Measurements from ENCODE around the gene B3GALT5.

Gene B3GALT5

DNA sequence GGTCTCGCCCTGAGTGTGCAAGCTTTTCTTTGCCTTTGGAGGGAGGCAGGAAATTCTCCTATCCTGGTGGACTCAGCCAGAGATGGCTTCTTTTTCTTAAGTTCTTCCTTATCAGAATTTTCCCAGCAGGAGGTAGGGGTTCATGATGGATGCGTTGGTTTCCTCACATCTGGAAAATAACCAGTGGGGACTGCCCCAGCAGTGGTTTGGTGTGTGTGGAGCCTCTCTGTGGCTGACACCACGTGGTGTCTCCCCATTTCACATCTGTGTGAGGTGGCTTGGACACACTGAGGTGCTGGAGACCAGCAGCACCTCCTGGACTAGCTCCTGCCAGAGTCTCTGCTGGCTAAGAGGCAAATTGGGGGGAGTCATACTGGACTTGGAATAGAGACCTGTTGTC is 32.6 kb downstream of the B3GALT5 start:
- DNase-seq (ENCODE audit: low spot score): no peak

DNA sequence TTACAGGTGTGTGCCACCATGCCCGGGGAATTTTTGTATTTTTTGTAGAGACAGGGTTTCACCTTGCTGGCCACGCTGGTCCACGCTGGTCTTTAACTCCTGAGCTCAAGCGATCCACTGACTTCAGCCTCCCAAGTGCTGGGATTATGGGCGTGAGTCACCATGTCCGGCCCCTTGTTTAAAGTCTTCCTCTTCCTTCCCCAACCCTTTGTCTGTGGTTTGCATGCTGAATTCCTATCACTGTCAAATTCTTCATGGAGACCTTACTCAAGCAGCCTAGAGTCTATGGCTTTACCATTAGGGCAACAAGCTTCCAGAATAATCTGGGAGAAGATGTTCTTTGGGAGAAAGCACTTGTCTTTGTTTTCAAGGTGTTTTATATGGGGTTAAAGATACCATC is 34.7 kb downstream of the B3GALT5 start:
- no peak for DNase-seq (ENCODE audit: low spot score)

DNA sequence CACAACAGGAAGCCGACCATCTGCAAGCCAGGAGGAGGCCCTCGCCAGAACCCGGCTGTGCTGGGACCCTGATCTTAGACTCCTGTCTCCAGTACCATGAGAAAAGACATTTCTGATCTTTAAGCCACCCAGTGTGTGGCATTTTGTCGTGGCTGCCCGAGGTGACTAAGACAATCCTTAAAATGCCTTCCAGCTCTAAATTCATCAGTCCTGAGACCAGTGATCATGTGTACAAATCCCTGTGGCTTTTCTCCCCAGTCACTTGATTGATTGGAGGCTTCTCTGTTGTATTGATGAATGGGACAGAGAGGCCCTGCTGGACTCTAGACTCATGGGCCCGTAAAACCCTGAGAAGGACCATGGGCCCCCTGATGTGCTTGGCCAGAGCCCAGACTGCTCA is 36.1 kb downstream of the B3GALT5 start:
- no peak for DNase-seq (ENCODE audit: low spot score)

DNA sequence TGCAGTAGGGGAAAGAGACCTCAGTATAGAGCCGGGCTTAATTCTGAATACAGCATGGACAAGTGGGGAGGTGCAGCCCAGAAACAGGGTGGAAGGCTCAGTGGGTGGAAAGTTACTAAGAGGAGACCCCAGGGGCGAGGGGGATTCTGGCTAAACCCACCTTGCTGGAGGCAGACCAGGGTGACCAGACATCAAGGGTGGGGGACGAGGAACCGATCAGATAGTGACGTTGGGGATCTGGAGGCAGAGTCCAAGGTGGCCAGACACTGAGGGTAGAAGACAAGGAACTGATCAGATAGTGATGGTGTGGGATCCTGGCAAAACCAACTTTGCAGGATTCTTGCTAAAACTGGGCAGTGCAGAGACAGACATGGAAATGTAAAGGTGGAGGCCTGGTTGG is 36.8 kb downstream of the B3GALT5 start:
- no peak for DNase-seq (ENCODE audit: low spot score)

DNA sequence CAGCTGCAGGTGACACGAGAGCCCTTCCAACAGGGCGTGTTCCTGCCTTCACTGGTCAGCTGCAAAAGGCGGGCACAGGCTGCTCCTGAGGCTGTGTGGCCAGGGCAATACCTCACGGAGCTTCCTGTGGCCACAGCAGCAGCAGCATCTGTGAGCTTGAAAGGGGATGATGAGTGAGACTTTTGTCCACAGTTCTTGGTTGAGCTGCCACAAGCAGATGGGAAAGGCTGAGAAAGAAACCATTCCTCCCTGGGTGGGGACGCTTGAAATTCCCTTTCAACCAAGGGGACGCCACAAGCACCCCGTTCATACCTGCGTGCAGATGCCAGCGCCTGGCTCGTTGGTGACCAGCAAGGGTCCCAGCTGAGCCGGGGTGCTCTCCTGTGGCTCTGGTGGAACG is 37.6 kb downstream of the B3GALT5 start:
- DNase-seq (ENCODE audit: low spot score): no peak

DNA sequence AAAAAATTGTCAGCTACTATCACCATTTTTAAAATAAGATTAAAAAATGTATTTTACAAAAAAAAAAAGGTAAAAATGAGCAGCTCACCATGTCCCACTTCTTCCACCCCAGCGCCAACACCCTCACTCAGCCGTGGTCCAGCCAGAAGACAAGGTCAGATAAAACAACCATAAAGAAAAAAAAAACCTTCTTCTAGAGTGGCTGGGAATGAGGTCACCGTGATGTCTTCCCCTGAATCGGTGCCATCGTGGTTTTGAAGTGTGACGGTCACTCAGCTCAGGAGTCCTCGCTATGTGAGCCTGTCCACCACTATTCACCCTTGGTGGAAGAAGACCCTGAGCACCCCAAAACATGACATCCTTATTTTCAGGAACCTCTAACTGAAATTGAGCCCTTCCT is 38.1 kb downstream of the B3GALT5 start:
- no peak for DNase-seq (ENCODE audit: low spot score)

DNA sequence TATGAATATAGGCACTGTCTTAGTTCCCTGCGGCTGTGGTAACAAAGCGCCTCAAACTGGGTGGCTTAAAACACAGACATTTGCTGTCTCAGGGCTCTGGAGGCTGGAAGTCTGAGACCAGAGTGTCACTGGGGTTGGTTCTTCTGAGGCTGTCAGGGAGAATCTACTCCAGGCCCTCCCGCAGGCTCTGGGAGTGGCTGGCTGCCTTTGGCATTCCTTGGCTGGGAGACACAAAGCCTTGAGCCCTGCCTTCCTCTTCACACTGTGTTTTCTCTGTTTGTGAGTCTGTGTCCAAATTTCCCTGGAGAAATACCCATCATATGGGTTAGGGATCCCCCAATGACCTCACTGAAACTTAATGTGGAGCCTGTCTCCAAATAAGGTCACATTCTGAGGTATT is 38.5 kb downstream of the B3GALT5 start:
- DNase-seq (ENCODE audit: low spot score): no peak

DNA sequence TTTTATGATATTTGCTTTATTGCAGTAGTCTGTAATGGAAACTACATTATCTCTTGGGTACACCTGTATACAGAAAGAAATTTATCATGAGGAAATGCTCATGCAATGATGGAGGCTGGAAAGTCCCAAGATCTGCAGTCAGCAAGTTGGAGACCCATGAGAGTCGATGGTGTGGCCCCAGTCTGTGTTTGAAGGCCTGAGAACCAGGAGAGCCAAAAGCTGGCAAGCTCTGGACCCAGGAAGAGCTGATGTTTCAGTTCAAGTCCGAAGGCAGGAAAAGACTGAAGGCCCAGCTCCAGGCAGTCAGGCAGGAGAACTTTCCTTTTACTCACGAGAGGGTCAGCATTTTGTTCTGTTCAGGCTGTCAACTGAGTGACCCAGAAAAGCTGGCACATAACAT is 42.2 kb downstream of the B3GALT5 start:
- no peak for DNase-seq (ENCODE audit: low spot score)

DNA sequence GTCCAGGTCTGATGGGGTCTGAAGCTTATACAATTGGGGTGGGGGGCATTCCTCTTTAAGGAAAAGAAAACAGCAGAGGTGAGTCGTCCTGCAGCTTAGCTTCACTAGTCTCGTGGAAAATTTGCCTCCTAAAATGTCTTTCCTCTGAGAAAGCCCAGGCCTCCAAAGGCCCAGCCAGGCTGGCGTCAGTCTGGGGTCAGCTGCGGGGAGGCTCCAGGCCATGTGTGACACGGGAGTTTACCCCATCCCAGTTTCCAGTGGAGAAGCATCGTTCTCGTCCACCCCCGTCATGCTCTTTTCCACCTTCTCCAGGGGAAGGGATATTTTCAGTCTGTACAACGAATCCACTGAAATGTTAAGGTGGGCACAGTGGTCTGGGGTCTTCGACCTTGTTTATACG is 42.8 kb downstream of the B3GALT5 start:
- no peak for DNase-seq (ENCODE audit: low spot score)

DNA sequence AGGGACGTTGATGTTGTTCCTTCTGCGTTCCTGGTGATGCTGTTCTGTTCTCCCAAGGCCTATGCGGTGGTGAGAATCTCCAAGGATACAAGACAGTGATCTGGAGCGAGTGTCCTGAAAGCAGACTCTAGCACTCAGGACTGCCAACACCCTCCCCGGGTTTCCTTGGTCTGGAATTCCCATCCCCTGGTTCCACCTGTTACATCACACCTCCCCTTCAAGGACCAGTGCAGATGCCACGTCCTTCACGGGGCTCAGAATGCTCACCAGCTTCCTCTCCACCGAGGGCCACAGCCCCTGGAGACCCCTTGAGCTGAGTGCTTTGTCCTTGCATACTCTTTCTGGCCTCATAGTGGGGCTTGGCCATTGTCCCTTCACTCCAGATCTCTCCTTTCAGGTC is 43.5 kb downstream of the B3GALT5 start:
- no peak for DNase-seq (ENCODE audit: low spot score)

DNA sequence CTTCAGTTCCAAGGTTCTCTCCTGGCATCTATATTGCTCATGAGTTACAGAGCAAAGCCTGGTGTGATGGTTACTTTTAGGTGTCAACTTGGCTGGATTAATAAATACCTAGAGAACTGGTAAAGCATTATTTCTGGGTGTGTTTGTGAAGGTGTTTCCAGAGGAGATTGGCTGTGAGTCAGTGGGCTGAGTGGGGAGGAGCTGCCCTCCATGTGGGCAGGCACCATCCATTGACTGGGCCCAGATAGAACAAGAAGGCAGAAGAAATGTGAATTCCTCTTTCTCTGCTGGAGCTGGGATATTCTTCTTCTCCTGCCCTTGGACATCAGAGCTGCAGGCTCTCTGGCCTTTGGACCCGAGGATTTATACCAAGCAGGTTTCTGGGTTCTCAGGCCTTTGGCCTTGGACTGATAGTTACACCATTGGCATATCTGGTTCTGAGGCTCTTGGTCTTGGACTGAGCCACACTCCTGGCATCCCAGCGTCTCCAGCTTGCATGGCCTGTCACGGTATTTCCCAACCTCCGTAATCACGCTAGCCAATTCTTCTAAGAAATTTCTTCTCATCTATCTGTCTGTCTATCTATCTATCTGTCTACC is 44.5 kb downstream of the B3GALT5 start:
- DNase-seq (ENCODE audit: low spot score): no peak

DNA sequence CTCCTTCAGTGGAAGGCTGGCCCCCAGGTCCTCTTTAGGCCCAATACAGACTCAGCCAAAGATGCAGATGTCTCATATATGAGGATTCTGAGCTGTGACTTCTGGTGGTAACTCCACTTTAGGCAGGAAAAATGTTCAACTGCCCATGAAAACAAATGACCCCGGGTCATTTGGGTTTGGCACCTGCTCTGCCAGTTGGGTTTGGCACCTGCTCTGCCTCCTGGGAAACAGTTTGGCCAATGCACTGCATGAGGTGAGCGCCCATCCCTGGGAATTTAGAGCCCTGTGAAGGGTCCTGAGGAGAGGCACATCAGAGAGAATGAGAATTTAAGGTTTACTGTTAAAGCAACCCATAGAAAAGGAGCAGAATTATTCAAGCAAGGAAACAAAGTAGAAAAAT is 45.3 kb downstream of the B3GALT5 start:
- DNase-seq (ENCODE audit: low spot score): no peak

DNA sequence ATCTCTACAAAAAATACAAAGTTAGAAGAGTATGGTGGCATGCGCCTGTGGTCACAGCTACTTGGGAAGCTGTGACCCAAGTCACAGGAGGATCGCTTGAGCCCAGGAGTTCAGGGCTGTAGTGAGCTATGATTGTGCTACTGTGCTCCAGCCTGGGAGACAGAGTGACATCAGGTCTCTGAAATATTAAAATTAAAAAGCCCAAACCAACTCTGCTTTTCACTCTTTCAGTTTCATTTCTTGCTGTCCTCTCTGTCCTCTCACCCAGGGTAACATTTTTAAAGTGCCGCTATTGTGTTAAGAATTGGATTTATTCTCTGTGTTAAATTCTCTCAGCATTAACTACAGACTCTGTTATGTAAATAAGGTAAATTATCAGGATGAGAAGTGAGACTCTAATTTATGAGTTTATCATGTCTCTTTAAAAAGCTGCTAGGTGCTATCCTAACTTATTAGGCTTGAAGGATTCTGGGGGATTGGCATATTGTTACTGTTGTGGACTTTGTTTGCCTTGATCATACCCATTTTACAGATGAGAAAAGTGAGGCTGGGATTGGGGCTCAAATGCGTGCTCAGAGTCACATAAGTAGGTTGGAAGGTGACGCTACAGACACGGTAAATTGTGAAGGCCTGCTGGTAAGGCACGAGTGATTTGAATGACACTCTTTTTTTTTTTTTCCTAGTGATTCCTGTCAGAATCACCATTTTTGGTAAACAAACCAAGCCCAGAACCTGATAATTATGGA is 46.5 kb downstream of the B3GALT5 start:
- DNase-seq (ENCODE audit: low spot score): no peak

DNA sequence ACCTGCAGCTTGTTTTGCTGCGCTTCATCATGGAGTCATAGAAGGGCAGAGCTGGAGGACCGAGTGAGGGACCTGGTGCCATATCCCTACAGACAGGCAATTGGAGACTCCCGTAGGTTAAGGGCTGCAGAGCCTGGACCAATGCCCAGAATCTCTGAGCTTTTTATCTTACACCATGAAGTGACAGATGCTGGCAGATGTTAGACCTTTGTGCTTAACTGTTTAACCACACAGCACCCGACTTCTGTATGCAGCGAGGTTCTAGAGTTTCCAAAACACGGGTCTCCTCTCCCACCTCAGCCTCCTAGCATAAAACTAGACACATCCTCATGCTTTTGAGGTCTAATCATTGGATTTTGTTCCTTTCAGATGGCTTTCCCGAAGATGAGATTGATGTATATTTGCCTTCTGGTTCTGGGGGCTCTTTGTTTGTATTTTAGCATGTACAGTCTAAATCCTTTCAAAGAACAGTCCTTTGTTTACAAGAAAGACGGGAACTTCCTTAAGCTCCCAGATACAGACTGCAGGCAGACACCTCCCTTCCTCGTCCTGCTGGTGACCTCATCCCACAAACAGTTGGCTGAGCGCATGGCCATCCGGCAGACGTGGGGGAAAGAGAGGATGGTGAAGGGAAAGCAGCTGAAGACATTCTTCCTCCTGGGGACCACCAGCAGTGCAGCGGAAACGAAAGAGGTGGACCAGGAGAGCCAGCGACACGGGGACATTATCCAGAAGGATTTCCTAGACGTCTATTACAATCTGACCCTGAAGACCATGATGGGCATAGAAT is 47.6 kb downstream of the B3GALT5 start:
- no peak for DNase-seq (ENCODE audit: low spot score)

DNA sequence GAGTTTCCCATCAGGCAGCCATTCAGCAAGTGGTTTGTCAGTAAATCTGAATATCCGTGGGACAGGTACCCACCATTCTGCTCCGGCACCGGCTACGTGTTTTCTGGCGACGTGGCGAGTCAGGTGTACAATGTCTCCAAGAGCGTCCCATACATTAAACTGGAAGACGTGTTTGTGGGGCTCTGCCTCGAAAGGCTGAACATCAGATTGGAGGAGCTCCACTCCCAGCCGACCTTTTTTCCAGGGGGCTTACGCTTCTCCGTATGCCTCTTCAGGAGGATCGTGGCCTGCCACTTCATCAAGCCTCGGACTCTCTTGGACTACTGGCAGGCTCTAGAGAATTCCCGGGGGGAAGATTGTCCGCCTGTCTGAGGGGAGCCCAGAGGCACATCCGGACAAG is 48.4 kb downstream of the B3GALT5 start:
- DNase-seq (ENCODE audit: low spot score): no peak

DNA sequence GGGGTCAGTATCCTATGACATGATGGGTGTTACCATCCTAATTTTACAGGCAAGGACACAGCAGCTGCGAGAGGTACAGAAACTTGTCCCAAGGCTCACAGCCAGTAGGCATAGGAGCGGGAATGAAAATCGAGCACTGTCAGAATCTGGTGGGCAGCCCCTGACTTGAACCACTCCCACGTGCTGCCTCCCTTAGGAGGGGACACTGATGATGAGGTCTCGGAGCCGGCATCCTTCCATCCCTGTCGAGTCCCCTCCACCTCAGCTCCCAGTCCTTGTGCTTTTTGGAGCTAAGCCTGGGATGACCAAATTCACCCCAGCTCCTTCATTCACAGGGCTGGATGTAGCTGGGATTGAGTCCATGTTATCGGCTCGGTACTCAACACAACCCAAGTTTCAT is 49.0 kb downstream of the B3GALT5 start:
- DNase-seq (ENCODE audit: low spot score): no peak

DNA sequence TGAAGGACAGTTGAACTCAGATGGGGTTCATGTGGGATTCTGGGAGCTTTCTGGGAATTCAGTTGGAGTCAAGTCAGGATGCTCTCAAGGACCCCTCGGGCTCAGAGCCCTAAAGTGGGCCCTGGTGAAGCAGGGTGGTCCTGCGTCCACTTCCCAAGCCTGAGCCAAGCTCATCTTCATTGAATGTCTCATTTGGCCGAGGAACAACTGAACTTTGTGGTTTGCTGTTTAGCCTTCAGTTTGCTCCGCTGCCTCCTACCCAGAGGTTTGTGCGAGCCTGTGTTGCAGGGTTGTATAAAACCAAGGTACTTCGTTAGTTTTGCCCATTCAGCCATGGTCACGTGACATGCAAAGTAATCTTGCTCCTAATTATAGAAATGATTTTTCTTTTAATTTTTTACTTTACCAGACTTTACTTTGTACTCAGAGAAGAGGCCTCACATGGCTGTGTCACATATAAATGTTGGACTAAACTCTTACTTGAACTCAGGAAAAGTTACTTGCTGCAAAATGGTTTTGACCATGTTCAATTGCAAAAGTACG is 49.7 kb downstream of the B3GALT5 start:
- no peak for DNase-seq (ENCODE audit: low spot score)

DNA sequence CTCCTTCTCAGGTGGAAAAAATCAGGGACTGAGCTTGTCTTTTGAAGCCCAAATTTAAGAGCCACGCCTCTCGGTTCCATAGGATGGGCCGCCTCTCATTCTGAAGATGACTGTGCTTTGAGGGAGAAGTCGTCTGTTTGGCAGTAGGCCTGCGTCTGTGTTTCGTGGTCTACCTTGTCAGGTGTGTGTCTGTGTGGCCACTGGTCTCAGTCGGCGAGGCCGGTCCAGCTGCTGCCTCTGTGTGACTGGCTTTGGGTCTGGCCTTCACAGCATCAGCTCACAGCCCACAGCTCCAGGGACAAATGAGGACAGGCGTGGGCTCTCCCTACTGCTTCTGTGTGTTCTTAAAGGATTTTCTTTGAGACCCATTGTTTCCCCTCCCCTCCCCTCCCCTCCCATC is 50.3 kb downstream of the B3GALT5 start:
- no peak for DNase-seq (ENCODE audit: low spot score)

DNA sequence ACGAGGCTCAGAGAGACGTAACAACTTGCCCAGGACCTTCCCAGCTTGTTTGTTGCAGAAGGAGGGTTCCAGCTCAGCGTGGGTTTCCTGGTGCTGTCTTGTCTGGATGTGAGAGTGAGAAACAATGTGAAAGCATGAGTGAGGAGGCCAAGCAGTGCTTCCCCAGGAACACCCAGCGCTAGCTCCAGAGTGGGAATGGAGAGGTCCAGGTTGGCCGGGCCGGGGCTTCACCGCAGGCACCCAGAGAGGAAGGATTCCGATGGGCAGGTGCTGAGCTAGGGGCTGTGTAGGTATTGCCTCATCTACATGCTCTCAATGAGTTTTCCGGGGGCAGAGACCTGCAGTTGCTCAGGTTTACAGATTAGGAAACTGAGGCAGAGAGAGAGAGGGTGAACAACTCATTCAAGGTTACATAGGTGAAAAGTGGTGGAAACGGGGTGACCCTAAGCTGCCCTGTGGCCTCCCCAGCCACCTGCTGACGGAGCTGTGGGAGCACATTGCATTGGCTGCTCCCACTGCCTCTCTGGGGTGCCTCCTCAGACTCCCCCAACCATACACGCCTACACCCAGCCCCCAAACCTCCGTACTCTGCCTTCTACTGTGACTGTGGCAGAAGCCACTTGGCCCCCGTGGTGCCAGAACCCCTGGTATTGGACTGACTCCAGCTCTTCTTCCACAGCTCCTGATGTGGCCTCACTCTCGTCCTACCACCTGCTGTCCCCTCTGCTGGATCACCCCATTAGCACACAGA is 51.2 kb downstream of the B3GALT5 start:
- no peak for DNase-seq (ENCODE audit: low spot score)

DNA sequence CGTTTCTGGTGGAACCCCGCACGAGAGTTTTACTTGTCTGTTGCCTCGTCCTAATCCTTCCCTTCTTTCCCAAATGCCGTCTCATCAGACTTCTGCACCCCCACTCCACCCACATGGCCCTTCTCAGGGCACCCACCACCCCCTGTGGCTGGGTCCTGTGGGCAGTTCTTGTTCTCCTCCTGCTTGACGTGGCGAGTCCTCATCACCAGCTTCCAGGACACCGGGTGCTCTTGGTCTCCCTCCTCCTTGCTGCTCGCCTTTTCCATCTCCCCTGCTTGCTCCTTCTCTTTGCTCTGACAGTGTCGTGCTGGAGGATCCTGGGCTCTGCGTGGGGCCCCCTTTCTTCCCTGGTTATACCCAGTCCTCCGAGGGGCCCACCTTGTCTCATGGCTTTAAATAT is 51.8 kb downstream of the B3GALT5 start:
- no peak for DNase-seq (ENCODE audit: low spot score)

DNA sequence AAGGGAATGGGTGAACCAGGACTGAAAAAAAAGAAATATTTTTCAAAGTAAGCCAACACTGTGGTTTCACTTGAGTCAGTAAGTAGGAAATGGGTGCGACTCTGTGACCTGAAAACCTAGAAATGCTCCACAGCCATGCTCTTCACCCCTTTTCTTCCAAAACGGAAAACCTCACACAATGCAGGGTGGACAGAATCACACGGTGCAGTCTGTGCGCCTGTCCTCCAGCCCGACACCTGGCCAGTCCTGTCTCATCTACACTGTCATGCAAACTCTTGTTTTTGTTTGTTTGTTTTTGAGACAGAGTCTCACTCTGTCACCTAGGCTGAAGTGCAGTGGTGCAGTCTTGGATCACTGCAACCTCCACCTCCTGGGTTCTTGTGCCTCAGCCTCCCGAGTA is 53.3 kb downstream of the B3GALT5 start:
- DNase-seq (ENCODE audit: low spot score): no peak

DNA sequence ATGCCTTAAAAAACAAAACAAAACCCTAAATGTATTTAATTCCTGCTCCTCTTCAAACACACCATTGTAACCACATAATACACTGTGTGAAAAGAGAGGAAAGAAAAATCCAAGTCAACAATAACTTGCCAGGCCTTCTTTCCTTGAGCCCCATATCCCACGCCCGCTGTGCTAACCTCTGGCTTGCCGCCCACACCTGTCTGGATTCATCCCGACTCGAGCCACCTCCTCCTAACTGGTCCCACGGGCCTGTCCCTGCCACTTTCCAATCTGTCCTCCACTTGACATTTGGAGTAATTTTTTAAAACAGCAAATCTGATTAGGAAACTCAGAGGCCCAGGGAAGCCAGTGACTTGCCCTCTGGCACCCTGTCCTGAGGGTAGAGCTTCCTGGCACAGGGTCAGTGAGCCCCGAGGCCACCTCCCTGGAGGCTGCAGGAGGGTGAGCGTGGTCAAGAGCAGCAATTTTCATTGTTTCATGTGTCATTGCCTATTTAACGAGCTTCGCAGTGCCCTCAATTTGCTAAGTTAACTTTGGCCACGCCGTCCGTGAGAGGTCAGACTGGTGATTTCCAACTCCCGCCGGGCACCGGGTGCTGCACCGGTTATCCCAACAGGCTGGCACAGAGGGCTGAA is 54.1 kb downstream of the B3GALT5 start:
- no peak for DNase-seq (ENCODE audit: low spot score)

Measured in NAMALWA (cell line).